HG03097 (cell line): ENCODE measurements around the gene PRKCE.

Source experiments
- ATAC-seq: cut with Tn5 transposase; IDR thresholded peaks from one replicate; pipeline ENCODE4 v1.9.1; 2021; ENCODE audit not compliant: unreplicated experiment, low FRiP score

PRKCE gene

DNA sequence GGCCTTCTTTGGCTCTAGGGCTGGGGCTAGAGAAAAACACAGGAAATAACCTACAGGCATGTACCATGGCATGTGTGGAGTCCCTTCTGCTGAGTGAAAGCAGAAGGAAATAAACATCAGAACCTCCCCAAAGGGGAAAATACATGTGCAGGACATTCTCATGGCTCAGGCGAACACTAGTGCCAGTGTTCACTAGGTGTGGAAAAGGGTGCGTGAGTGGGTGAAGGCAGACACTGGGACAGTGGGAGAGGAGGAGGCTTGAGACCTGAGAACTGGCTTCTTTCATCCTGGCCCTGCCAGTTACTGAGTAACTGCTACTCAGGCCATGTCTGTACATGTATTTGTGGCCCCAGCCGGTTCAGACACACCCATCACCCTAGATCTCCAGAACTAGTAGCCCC lies 268.2 kb downstream of the PRKCE start:
- peak; percentile 41 for ATAC-seq

DNA sequence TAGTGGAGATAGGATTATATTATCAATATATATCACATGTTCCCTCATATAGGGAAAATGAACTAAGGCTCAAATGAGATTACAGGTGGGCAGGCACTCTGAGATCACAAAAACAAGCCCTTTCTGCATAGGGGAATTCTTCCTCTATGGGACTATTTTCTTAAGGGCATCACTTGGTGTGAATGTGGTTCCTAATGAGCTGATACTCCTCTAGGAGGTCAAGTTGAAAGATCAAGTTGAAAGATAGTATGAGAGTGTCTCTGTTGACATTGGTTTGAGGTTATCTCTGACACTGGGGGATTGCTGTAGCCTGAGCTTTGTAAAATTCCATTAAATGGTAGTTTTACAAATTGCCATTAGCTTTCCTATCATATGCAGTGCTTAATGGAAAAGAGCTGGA lies 270.4 kb downstream of the PRKCE start:
- no peak for ATAC-seq

DNA sequence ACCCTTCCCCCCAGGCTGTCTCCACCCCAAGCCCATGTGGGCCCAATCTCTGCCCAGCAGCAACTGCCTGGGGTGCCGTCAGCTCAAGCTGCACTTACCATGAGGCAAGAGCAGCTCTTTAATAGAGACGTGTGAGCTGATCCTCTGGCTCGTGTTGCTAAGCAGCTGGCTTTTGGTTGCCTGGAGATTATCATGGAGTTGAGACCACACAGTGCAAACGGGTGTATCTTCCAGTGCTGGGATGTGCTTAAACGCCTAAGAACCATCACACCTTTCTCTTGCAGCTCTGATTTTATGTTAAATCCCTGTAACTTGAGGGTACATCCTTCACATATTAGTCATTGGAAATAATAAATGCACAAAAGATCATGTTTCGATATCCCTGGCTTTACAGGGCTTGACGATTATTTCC lies 271.1 kb downstream of the PRKCE start:
- ATAC-seq = no peak

DNA sequence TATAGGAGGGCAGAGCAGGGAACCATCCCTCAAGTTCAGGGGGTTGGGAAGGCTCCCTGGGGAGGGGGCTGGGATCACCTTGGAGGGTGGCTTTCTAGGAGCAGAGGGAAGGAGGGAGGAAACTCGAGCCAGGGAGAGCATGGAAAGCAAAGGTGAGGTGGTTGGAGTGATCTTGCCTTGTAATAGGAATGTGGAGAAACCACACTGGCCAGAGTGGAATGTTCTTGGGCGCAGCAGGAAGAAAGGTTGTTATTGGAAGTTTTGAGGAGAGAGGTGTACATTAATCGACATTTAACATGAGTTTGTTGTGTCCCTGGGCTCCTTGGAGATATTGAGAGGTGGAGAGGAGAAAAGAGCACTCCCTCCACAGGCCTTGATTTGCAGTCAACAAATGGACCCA lies 272.2 kb downstream of the PRKCE start:
- ATAC-seq = no peak

DNA sequence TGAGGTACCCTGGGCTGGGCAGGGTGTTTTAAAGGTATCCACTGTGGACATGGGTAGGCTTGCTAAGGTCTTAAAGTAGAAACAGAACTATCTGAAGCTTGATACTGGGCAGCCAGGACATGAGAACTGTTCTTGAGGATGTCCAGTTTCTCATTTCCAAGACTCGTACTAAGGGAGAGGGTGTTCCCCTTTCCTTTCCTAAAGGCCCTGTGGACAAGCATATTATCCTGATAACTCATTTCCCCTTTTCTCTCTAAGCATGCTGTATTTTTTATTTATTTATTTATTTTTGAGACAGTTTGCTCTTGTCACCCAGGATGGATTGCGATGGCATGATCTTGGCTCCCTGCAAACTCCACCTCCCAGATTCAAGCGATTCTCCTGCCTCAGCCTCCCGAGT lies 273.6 kb downstream of the PRKCE start:
- ATAC-seq = no peak

DNA sequence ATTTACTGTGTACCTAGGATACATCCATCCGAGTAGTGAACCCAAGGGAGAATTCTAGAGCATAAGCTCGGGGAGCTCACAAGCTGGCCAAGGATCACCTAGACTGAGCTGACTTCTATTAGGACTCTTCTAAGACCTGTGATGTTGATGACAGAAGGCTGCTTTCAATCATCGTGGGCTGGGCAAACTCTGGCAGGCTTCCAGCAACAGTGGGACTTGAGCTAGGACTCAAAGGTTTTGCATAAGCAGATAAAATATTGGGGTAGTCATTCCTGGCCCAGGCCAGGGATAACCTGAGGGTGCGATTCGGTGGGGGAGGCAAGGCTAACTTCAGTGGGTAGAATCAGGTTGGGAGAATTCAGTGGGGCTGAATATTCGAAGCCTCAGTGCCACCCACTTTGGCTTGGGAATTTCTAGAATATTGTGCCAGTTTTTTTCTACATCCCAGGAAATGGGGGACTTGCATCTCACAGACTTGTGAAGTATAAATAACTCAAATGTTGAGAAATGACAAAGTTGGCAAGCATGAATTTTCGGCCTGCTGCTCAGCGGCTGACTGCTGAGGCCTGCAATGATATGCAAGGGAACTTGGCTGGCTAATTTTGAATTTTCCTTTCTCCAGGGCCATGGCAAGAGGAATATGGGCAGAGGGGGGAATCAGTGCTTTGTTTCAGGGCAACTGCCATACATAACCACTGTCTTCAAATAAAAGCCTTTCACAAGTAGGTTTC lies 274.3 kb downstream of the PRKCE start:
- no peak for ATAC-seq

DNA sequence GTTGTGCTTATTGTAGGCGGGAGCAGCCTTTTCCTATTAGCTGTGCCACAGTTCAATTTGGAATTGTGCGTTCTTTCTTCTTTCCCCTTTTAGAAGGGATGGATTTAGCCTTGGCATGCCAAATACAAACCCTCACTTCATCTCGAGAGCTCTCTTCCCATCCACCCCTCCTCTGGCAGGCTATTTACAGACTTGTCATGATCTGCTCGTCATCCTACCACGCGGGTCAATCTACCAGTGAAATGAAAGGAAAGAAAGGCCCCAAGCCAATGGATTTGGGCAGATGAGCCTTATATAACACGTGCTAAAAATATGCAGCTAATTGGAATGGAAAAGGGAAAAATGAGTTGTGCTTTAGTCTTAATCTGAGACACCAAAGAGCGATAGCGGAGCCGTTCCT lies 277.5 kb downstream of the PRKCE start:
- ATAC-seq = no peak

DNA sequence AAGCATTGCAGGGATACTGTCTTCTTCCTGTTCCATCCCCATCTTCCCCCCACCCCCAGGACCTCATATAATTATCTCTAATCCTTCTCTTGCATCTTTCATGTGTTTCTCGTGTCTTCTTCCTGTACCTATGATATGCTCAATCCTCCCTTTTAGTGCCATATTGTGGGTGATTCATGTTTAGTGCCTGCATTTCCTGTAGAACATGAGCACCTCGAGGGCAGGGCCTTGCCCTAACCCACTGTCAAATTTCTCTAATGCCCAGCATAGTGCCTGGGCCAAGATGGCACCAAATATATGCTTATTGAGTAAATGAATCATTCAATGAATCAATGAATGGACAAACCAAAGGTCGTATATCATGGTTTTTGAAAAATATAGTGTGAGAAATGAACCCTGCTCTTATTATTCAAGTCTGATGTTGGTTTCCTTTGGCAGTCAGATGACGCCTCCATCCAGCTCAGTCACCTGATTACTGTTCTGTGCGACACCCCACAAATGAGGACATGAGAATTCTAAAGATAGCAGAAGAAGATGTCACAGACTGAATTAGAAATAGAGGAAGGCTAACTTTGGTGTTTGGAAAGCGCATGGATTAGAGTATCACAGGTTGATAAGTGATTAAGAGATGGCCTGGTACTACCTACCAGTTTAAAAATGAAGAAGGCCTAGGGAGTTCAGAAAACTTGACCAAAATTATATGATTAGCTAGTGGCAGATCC lies 278.4 kb downstream of the PRKCE start:
- ATAC-seq = no peak

- ATAC-seq = no peak
These were observed 278.9 kb downstream of the PRKCE start for GRCh38 chr2:45930396-45930792.

GRCh38 chr2:45932278-45932975 lies 281.0 kb downstream of the PRKCE start:
- no peak for ATAC-seq

- ATAC-seq = no peak
These were observed 284.5 kb downstream of the PRKCE start for GRCh38 chr2:45935791-45936622.

DNA sequence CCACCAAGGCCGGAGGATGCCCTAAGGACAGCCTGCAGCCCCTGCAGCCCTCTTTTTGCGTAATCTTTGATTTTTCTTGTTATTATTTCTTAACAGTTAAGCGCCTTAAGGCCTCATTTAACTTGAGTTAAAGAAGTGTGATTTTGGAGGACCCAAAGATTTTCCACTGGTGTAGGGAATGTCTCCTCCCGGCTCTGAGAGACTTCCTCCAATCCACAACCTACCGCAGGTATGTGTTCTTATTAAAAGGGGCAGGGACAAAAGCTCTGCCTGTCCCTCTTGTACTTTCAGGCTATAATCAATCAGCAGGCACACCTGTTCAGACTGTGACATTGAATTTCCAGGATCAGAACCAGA lies 285.1 kb downstream of the PRKCE start:
- no peak for ATAC-seq

GRCh38 chr2:45937990-45938389 lies 286.5 kb downstream of the PRKCE start:
- ATAC-seq = no peak

DNA sequence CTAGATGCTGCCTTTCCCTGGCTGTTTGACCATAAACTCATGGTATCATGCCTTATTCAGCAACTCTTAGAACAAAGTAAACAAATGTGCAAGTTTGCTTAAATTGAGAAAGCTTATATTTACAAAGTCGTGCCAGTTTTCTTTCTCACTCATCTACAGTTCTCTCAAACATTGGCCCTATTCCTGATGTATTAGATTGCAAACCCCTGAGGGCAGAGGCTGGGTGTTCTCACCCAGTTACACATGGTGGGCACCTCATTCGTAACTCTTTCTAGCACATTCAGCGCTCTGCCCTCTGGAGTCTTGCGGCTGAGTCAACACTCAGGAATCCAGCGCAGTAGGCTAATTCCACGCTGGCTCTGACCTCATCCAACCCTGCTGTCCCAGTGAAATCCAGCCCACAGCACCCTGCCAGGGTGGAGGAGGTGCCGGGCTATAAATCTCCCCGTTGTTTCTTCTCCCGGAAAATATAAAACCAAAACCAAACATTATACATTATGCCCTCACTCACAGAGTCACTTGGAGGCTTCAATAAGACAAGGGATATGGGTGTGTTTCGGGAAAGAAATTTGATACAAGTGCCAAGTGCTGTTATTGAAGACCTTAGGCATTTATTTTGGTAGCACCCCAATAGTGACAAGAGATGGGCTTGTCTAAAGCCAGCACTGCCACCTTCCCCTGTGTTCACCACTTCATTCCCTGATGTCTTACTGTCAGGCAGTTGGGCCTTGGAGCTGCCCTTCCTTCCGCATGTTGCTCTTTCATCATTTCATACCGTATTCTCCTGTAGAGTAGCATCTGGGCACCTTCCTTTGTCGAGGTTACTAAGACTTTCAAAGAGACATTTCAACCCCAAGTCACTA lies 287.4 kb downstream of the PRKCE start:
- no peak for ATAC-seq

DNA sequence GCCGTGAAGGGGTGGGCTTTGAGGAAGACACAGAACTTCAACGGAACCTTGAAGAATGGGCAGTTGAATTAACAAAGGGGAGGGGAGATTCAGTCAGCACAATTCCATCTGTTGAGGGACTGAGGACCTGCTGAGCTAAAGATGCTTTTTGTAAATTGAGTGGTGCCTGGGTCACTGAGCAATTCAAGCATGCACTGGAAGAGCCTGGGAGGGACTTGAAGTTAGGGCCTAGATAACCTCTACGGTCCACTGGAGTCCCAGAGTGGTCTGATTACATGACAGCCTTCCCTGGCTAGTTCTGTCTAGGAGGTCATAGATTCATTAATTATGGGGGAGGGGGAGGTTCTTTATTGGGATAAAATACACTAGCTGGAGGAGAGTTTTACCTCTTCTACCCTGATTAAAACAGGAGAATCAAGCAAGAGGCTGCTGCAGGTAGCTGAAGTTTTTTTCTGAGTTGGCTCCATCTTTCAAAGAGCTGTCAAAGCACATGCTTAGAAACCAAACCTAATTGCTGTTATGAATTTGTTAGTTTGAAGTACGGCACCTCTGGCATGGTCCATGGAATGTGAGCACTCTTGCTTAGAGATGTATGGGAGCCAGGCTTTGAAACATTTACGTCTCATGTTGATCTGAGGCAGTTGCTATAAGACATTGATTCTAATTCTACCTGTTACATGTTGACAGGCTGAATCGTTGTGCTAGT lies 290.2 kb downstream of the PRKCE start:
- ATAC-seq = no peak

GRCh38 chr2:45942237-45942738 lies 290.8 kb downstream of the PRKCE start:
- ATAC-seq = no peak

DNA sequence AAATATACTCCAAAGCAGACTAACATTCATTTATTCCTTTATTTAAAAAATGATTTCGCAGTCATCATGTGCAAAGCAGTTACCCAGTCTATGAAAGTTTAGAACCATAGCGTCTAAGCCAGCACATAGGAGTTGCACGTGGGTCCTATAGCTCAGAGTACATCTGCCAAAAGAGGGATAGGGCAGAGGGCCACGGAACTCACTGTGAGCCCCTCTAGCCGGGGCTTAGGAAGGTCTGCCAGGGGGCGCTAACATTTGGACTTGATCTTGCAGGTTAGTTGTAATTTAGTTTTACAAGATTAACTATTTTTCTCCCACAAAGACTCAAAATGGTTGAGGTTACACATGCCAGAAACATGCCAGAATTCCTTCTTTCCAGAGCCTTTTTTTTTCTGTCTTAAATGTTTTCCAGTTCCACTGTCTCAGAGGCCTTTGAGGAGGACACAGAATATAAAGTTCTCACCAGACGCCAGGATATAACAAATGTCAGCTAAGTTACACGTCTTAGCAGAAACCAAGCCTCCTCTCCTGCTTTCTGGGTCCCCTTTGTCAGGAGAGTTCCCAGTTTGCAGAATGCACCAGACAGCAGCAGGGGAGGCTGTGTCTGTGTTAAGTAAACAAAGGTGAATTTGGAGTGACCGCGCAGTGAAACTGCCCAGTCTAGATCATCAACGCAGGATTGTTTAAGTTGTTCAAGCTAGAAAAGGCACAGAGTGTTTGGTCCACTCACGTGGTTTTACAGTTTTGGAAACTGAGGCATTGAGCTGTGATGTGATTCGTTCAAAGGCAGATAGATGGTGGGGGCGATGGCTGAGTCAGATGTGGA lies 292.0 kb downstream of the PRKCE start:
- no peak for ATAC-seq

DNA sequence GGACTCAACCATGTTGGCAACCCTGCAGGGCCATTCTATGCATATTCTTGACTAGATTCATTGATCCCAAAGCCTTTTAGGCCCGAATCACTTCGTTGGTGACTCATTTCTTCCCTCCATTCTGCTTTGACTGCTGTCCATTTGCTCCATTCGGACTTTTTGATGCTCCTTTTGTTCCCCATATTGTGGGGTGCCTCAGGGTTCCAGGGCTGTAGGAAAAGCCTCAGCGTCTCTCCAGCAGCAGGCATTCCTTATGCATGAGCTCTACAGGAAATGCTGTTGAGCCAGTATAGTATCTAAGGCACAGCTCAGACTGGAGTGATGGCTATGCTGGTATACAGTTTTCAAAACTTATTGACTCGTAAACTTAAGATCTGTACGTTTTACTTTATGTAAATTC lies 292.6 kb downstream of the PRKCE start:
- no peak for ATAC-seq
